ENCODE data around the gene SLC7A9.
"Not testable (repeated sequence)": the region's sequence is repeated elsewhere in the genome, so short reads cannot be mapped to it uniquely, and the experiment has no call there.

SLC7A9 gene

GRCh38 chr19:32869369-32869965 is at the start of gene SLC7A9:
Gene SLC7A9 (minus strand): TSS chr19:32869767. CDS start chr19:32868534, 1,233 bp downstream.
- DNase-seq = no peak

GRCh38 chr19:32919365-32919764 is 49.8 kb upstream of the SLC7A9 start:
- no peak for DNase-seq

GRCh38 chr19:32917616-32917996 is 48.0 kb upstream of the SLC7A9 start:
- DNase-seq = no peak

GRCh38 chr19:32916969-32917615 is 47.5 kb upstream of the SLC7A9 start:
- no peak for DNase-seq

- no peak for DNase-seq
Measured at GRCh38 chr19:32914879-32915660, 45.5 kb upstream of the SLC7A9 start.

- DNase-seq = no peak
Measured at GRCh38 chr19:32911467-32911866, 41.9 kb upstream of the SLC7A9 start.

GRCh38 chr19:32910874-32911273 is 41.3 kb upstream of the SLC7A9 start:
- DNase-seq = no peak

GRCh38 chr19:32910094-32910493 is 40.5 kb upstream of the SLC7A9 start:
- DNase-seq = no peak

GRCh38 chr19:32909257-32909656 is 39.7 kb upstream of the SLC7A9 start:
- no peak for DNase-seq

GRCh38 chr19:32908641-32909190 is 39.1 kb upstream of the SLC7A9 start:
- DNase-seq = no peak

- no peak for DNase-seq
Measured at GRCh38 chr19:32902448-32902847, 32.9 kb upstream of the SLC7A9 start.

- DNase-seq = no peak
Measured at GRCh38 chr19:32901504-32902161, 32.1 kb upstream of the SLC7A9 start.

GRCh38 chr19:32896516-32897214 is 27.1 kb upstream of the SLC7A9 start:
- no peak for DNase-seq

- no peak for DNase-seq
Measured at GRCh38 chr19:32895384-32895783, 25.8 kb upstream of the SLC7A9 start.

- no peak for DNase-seq
Measured at GRCh38 chr19:32891609-32892008, 22.0 kb upstream of the SLC7A9 start.

GRCh38 chr19:32890841-32891240 is 21.3 kb upstream of the SLC7A9 start:
- DNase-seq = no peak

GRCh38 chr19:32890326-32890725 is 20.8 kb upstream of the SLC7A9 start:
- DNase-seq = no peak

- DNase-seq = no peak
Measured at GRCh38 chr19:32889137-32889934, 19.8 kb upstream of the SLC7A9 start.

- no peak for DNase-seq
Measured at GRCh38 chr19:32887572-32888215, 18.1 kb upstream of the SLC7A9 start.

- DNase-seq = no peak
Measured at GRCh38 chr19:32886241-32886640, 16.7 kb upstream of the SLC7A9 start.

GRCh38 chr19:32885255-32885654 is 15.7 kb upstream of the SLC7A9 start:
- DNase-seq = not testable (repeated sequence)

Data from hippocampal formation (tissue), 2 donors.